Stimulated activated CD8-positive, alpha-beta memory T cell treated with anti-CD3 and anti-CD28 coated beads, Interleukin-4, amount 100 ng/mL, for 24 hours (primary cell): ENCODE results near the gene AQP12B.
"Not testable (repeated sequence)": the region's sequence is repeated elsewhere in the genome, so short reads cannot be mapped to it uniquely, and the experiment has no call there.

Experiments used
- DNase-seq: peaks from one replicate; pipeline ENCODE4 v3.0.0-alpha.2; 2020; ENCODE audit warnings: low read depth

AQP12B gene

GRCh38 chr2:240682431-240683224 is at the start of gene AQP12B:
AQP12B (minus strand) TSS chr2:240682885; CDS start chr2:240682837, 48 bp downstream.
- DNase-seq = not testable (repeated sequence)

- DNase-seq = no peak
These were observed 49.5 kb upstream of the AQP12B start for GRCh38 chr2:240732184-240732583.

- DNase-seq = no peak
These were observed 48.5 kb upstream of the AQP12B start for GRCh38 chr2:240731178-240731545.

- no peak for DNase-seq
These were observed 48.0 kb upstream of the AQP12B start for GRCh38 chr2:240730501-240731177.

- no peak for DNase-seq
These were observed 46.1 kb upstream of the AQP12B start for GRCh38 chr2:240728827-240729226.

GRCh38 chr2:240728361-240728760 is 45.7 kb upstream of the AQP12B start:
- DNase-seq = no peak

GRCh38 chr2:240727913-240728312 is 45.2 kb upstream of the AQP12B start:
- no peak for DNase-seq

GRCh38 chr2:240727439-240727838 is 44.8 kb upstream of the AQP12B start:
- DNase-seq = no peak

GRCh38 chr2:240726876-240727275 is 44.2 kb upstream of the AQP12B start:
- no peak for DNase-seq

GRCh38 chr2:240725671-240726070 is 43.0 kb upstream of the AQP12B start:
- DNase-seq = no peak

- no peak for DNase-seq
These were observed 42.6 kb upstream of the AQP12B start for GRCh38 chr2:240725266-240725665.

GRCh38 chr2:240724431-240724830 is 41.7 kb upstream of the AQP12B start:
- DNase-seq = no peak

GRCh38 chr2:240723851-240724250 is 41.2 kb upstream of the AQP12B start:
- no peak for DNase-seq

- DNase-seq = no peak
These were observed 40.4 kb upstream of the AQP12B start for GRCh38 chr2:240722796-240723735.

GRCh38 chr2:240722376-240722775 is 39.7 kb upstream of the AQP12B start:
- no peak for DNase-seq

- DNase-seq = no peak
These were observed 39.0 kb upstream of the AQP12B start for GRCh38 chr2:240721596-240722180.

GRCh38 chr2:240720686-240721595 is 38.3 kb upstream of the AQP12B start:
- no peak for DNase-seq

GRCh38 chr2:240719676-240720545 is 37.2 kb upstream of the AQP12B start:
- DNase-seq = no peak

GRCh38 chr2:240718896-240719490 is 36.3 kb upstream of the AQP12B start:
- DNase-seq = no peak
